H1 (cell line): ENCODE results near the gene ABCG1. TPM values are rescaled to one million over a fixed set of nuclear protein-coding genes. Genes with fewer than 3 reads are reported as not detected.

ENCODE experiments used
- CTCF ChIA-PET: fragments of 300-600 bp; sonication (Branson Sonifier 250); formaldehyde crosslinking; loops from one replicate; lab custom pipeline; 2021; ENCODE audit not compliant: partially characterized antibody; lab: Charles Lee
- POLR2A ChIA-PET: fragments of 300-600 bp; sonication (Branson Sonifier 250); formaldehyde crosslinking; loops from one replicate; lab custom pipeline; 2021; ENCODE audit warnings: inconsistent platforms; ENCODE audit not compliant: partially characterized antibody; lab: Charles Lee
- DNase-seq, 2 experiments: peaks; one replicate each; pipeline versions ENCODE4 v3.0.0 to v3.0.0-alpha.2; 2010 to 2022; ENCODE audit warnings: low spot score in 2 of 2, low read depth in 1 of 2, mixed read lengths in 1 of 2
- FAIRE-seq: peaks from 2 replicates; lab custom pipeline; 2011; peaks lifted over from hg19 to GRCh38; lab: Jason Lieb, UNC
- H2AFZ ChIP-seq: 2 replicates; pipeline ENCODE4 v1.8.1; 2012; ENCODE audit warnings: low read length, inconsistent platforms
- H2AK5ac ChIP-seq: 2 replicates; pipeline ENCODE4 v1.6.1; 2013; ENCODE audit warnings: low read depth, low read length
- H2BK120ac ChIP-seq: replicated peaks from 2 replicates; pipeline ENCODE3; 2013; ENCODE audit warnings: low read depth, low read length, inconsistent platforms
- H2BK12ac ChIP-seq: 2 replicates; pipeline ENCODE4 v1.6.1; 2013; ENCODE audit warnings: low read depth, low read length
- H2BK15ac ChIP-seq: 2 replicates; pipeline ENCODE4 v1.6.1; 2013; ENCODE audit warnings: low read length
- H2BK20ac ChIP-seq: 2 replicates; pipeline ENCODE4 v1.6.1; 2013; ENCODE audit warnings: low read length
- H2BK5ac ChIP-seq: 2 replicates; pipeline ENCODE4 v1.6.1; 2013; ENCODE audit warnings: low read depth, low read length
- H3K14ac ChIP-seq: 2 replicates; pipeline ENCODE4 v1.6.1; 2013; ENCODE audit warnings: inconsistent platforms; ENCODE audit not compliant: insufficient read length
- H3K18ac ChIP-seq: 2 replicates; pipeline ENCODE4 v1.6.1; 2013; ENCODE audit warnings: low read length; ENCODE audit errors: extremely low read depth
- H3K23ac ChIP-seq: 2 replicates; pipeline ENCODE4 v1.6.1; 2013; ENCODE audit warnings: inconsistent platforms; ENCODE audit not compliant: insufficient read length
- H3K23me2 ChIP-seq: 2 replicates; pipeline ENCODE4 v1.6.1; 2013; ENCODE audit warnings: low read depth, low read length
- H3K27ac ChIP-seq: 2 replicates; pipeline ENCODE4 v1.6.1; 2011; ENCODE audit warnings: low read depth, low read length, inconsistent platforms
- H3K27me3 ChIP-seq, 4 experiments: replicated peaks in 1 of 4; 1 replicate in 1 of 4; 2 replicates in 3 of 4; pipeline versions ENCODE4 v1.6.1 to v1.8.1; 2011 to 2013; ENCODE audit warnings: low read length in 3 of 4, mild to moderate bottlenecking in 3 of 4, inconsistent platforms in 2 of 4, mixed read lengths in 2 of 4, moderate library complexity in 1 of 4; ENCODE audit not compliant: control insufficient read depth in 3 of 4, insufficient read depth in 3 of 4; ENCODE audit errors: extremely low read depth in 1 of 4
- H3K36me3 ChIP-seq, 4 experiments: 2 replicates each; pipeline versions ENCODE4 v1.6.1 to v1.8.1; 2011 to 2013; ENCODE audit warnings: mild to moderate bottlenecking in 4 of 4, low read length in 3 of 4, moderate library complexity in 2 of 4, control low read depth in 1 of 4, inconsistent platforms in 1 of 4; ENCODE audit not compliant: insufficient read depth in 4 of 4, control insufficient read depth in 2 of 4
- H3K4ac ChIP-seq: replicated peaks from 2 replicates; pipeline ENCODE3; 2013; ENCODE audit warnings: low read length, low read depth, mixed read lengths, inconsistent platforms; ENCODE audit not compliant: insufficient read length
- H3K4me1 ChIP-seq, 4 experiments: replicated peaks in 1 of 4; 1 replicate in 1 of 4; 2 replicates in 3 of 4; pipeline versions ENCODE4 v1.6.1 to v1.8.1; 2011 to 2013; ENCODE audit warnings: low read length in 3 of 4, inconsistent platforms in 2 of 4, mixed read lengths in 1 of 4; ENCODE audit not compliant: insufficient read depth in 4 of 4, control insufficient read depth in 3 of 4
- H3K4me2 ChIP-seq, 2 experiments: 2 replicates each; pipeline versions ENCODE4 v1.6.1 to v1.8.1; 2011 to 2013; ENCODE audit warnings: low read depth in 2 of 2, low read length in 2 of 2, control low read depth in 1 of 2, inconsistent platforms in 1 of 2, mild to moderate bottlenecking in 1 of 2; ENCODE audit not compliant: insufficient read depth in 1 of 2
- H3K4me3 ChIP-seq, 4 experiments: fragments of 200-600, 300-600 bp in 1 of 4; sonication (generic), shearing (Covaris generic), sonication (Bioruptor Twin) in 1 of 4; 2 replicates each; pipeline versions ENCODE4 v1.5.1 to v1.8.1; 2011 to 2016; ENCODE audit warnings: low read length in 4 of 4, low read depth in 3 of 4, control low read depth in 2 of 4, inconsistent platforms in 2 of 4, mild to moderate bottlenecking in 2 of 4, mixed read lengths in 1 of 4, moderate library complexity in 1 of 4; ENCODE audit not compliant: insufficient read depth in 2 of 4; ENCODE audit errors: extremely low read depth in 1 of 4
- H3K56ac ChIP-seq: replicated peaks from 2 replicates; pipeline ENCODE3; 2013; ENCODE audit warnings: low read depth, mild to moderate bottlenecking, mixed read lengths, low read length, inconsistent platforms; ENCODE audit not compliant: insufficient read length
- H3K79me1 ChIP-seq: 2 replicates; pipeline ENCODE4 v1.6.1; 2013; ENCODE audit warnings: low read depth, low read length, control low read depth
- H3K79me2 ChIP-seq, 2 experiments: 2 replicates each; pipeline versions ENCODE4 v1.6.1 to v1.8.1; 2012 to 2013; ENCODE audit warnings: low read length in 2 of 2, mild to moderate bottlenecking in 2 of 2, inconsistent platforms in 1 of 2; ENCODE audit not compliant: insufficient read depth in 2 of 2, control insufficient read depth in 1 of 2
- H3K9ac ChIP-seq, 4 experiments: replicated peaks in 1 of 4; 1 replicate in 1 of 4; 2 replicates in 3 of 4; pipeline versions ENCODE4 v1.6.1 to v1.8.1; 2011 to 2013; ENCODE audit warnings: low read depth in 3 of 4, low read length in 3 of 4, control low read depth in 2 of 4, mild to moderate bottlenecking in 2 of 4, moderate library complexity in 2 of 4, inconsistent platforms in 1 of 4; ENCODE audit errors: extremely low read depth in 1 of 4
- H3K9me3 ChIP-seq, 2 experiments: 2 replicates each; pipeline versions ENCODE4 v1.6.1 to v1.8.1; 2012 to 2013; ENCODE audit warnings: mild to moderate bottlenecking in 2 of 2, moderate library complexity in 2 of 2, control low read depth in 1 of 2, inconsistent platforms in 1 of 2, low read depth in 1 of 2, low read length in 1 of 2, mixed read lengths in 1 of 2; ENCODE audit not compliant: insufficient read depth in 2 of 2
- H4K20me1 ChIP-seq, 2 experiments: replicated peaks in 1 of 2; 2 replicates each; pipeline versions ENCODE3 to v1.8.1; 2011 to 2013; ENCODE audit warnings: inconsistent platforms in 2 of 2, low read length in 2 of 2, mild to moderate bottlenecking in 1 of 2; ENCODE audit not compliant: insufficient read depth in 2 of 2, control insufficient read depth in 1 of 2
- H4K5ac ChIP-seq: 2 replicates; pipeline ENCODE4 v1.6.1; 2013; ENCODE audit warnings: low read length, low read depth, mixed read lengths, inconsistent platforms; ENCODE audit not compliant: insufficient read length
- H4K8ac ChIP-seq: 2 replicates; pipeline ENCODE4 v1.8.0; 2013; ENCODE audit warnings: mild to moderate bottlenecking, moderate library complexity, low read length, inconsistent platforms; ENCODE audit not compliant: insufficient read depth; ENCODE audit errors: extremely low read depth
- H4K91ac ChIP-seq: replicated peaks from 2 replicates; pipeline ENCODE3; 2013; ENCODE audit warnings: low read length, mixed read lengths, inconsistent platforms; ENCODE audit not compliant: insufficient read length
- ATF2 ChIP-seq: IDR thresholded peaks from 2 replicates; pipeline ENCODE4 v1.6.1; 2012; ENCODE audit warnings: low read length, inconsistent platforms
- BCL11A ChIP-seq, 2 experiments: IDR thresholded peaks; one replicate each; pipeline ENCODE4 v1.6.1; 2011; ENCODE audit warnings: low read depth in 2 of 2, low read length in 2 of 2, mild to moderate bottlenecking in 2 of 2
- EP300 ChIP-seq, 2 experiments: IDR thresholded peaks; 1 replicate in 1 of 2; 2 replicates in 1 of 2; pipeline ENCODE4 v1.6.1; 2011 to 2012; ENCODE audit warnings: low read depth in 2 of 2, low read length in 2 of 2, mild to moderate bottlenecking in 2 of 2, borderline replicate concordance in 1 of 2, inconsistent platforms in 1 of 2, moderate library complexity in 1 of 2
- MAFK ChIP-seq: IDR thresholded peaks from 2 replicates; pipeline ENCODE4 v1.6.1; 2012; ENCODE audit warnings: low read depth, mild to moderate bottlenecking, improper control_type of control experiment, low read length
- RAD21 ChIP-seq, 2 experiments: IDR thresholded peaks in 1 of 2; conservative IDR thresholded peaks in 1 of 2; 2 replicates each; pipeline ENCODE4 v1.6.1; 2011; ENCODE audit warnings: low read depth in 2 of 2, low read length in 2 of 2, improper control_type of control experiment in 1 of 2, inconsistent platforms in 1 of 2, mild to moderate bottlenecking in 1 of 2, moderate library complexity in 1 of 2
- SP4 ChIP-seq: IDR thresholded peaks from 2 replicates; pipeline ENCODE4 v1.6.1; 2012; ENCODE audit warnings: low read length, inconsistent platforms
- SUZ12 ChIP-seq: fragments of 200-600 bp; sonication (generic); IDR thresholded peaks from 2 replicates; pipeline ENCODE4 v1.6.1; 2012; ENCODE audit warnings: mild to moderate bottlenecking, inconsistent platforms, low read length, moderate library complexity, mixed read lengths
- WGBS, 2 experiments: shearing (Covaris generic) in 1 of 2; methylation state at CpG; one replicate each; pipeline versions ENCODE4 v1.1.6 to v1.1.7; 2013 to 2015; ENCODE audit warnings: low lambda C conversion rate in 2 of 2, mixed read lengths in 2 of 2, inconsistent platforms in 1 of 2, low coverage in 1 of 2, missing lambda C conversion rate in 1 of 2; ENCODE audit not compliant: insufficient replicate concordance in 2 of 2, insufficient coverage in 1 of 2, insufficient read length in 1 of 2; ENCODE audit errors: extremely low coverage in 1 of 2, missing lambda C conversion rate in 1 of 2; 5-methylcytosine and 5-hydroxymethylcytosine counted together
- polyA plus RNA-seq, 7 experiments: library from polyadenylated mRNA; depleted of rRNA in 3 of 7; stranded (reverse) in 5 of 7; unstranded in 2 of 7; fragments of >200 nt in 5 of 7; fragments of 200-250 nt in 2 of 7; gene quantifications; 1 replicate in 5 of 7; 2 replicates in 1 of 7; 4 replicates in 1 of 7; pipeline versions ENCODE4 v1.2.1 to v1.2.3, GENCODE V29; 2011 to 2013; ENCODE audit warnings: missing spikeins in 2 of 7, mixed read lengths in 2 of 7
- total RNA-seq: library from RNA; stranded (reverse); fragmentation: NEBNext Ultra II Directional; extraction: Animal tissue kit (Norgen Biotek cat#: 25700); gene quantifications from 2 replicates; pipeline ENCODE4 v1.2.1, GENCODE V29; 2021

Gene ABCG1
- total and polyA plus RNA-seq, 2 of the 8 experiments (the other 6 are each of a cell fraction or from before 2014, with no cell fraction given) = 2.1 to 4.0 TPM

- ChIA-PET POLR2A (no interaction called here), CTCF (interaction anchor here (1.0 to 1.5 kb wide), 2 partner anchors 9 to 14 kb away, joined by 3 to 4 read pairs; no protein-coding TSS in a partner anchor)
- H3K79me2 ChIP-seq = no peaks in the 10 kb centered on the region
- 78% methylated on average over 8 of the region's 8 CpGs; no CpG with 5 or more reads in 1 of the 2 experiments for WGBS, 2 experiments
- H3K36me3 ChIP-seq = no peaks in the 10 kb centered on the region
- FAIRE-seq = no peak
- H2AK5ac ChIP-seq = no peak overlapping the region
- H3K27me3 ChIP-seq = 0 out of 7 replicates have a peak, but pooled peaks cover 0 to 5% (median 0%) of the 10 kb centered on the region in 4 experiments
- no peak overlapping the region for H3K9ac ChIP-seq
- H4K8ac ChIP-seq = no peak overlapping the region
- H2BK120ac ChIP-seq = no peak overlapping the region
- no peak overlapping the region for H3K4ac ChIP-seq
- H2BK15ac ChIP-seq = no peak overlapping the region
- no peak overlapping the region for H3K4me2 ChIP-seq
- no peak for DNase-seq
- H2BK5ac ChIP-seq = no peak overlapping the region
- no peak overlapping the region for H2BK20ac ChIP-seq
- no peaks in the 10 kb centered on the region for H4K20me1 ChIP-seq
- no peak overlapping the region for H2AFZ ChIP-seq
- TF ChIP-seq ATF2 = no peak
- TF ChIP-seq RAD21 (IDR thresholded peaks at IDR 0.05 in 1 of 2, conservative IDR thresholded peaks at IDR 0.05 in 1 of 2; ENCODE audit: low read depth in 2 of 2, low read length in 2 of 2) = no peak
- TF ChIP-seq EP300 (IDR thresholded peaks at IDR 0.05; ENCODE audit: borderline replicate concordance in 1 of 2, low read depth in 2 of 2, low read length in 2 of 2) = no peak
- no peak for TF ChIP-seq BCL11A (IDR thresholded peaks at IDR 0.05; ENCODE audit: low read depth in 2 of 2, low read length in 2 of 2)
- no peak for TF ChIP-seq SUZ12
- no peak for TF ChIP-seq SP4
- TF ChIP-seq MAFK = no peak
- H3K23ac ChIP-seq = no peak overlapping the region
- no peaks in the 10 kb centered on the region for H3K23me2 ChIP-seq
- no peaks in the 10 kb centered on the region for H3K9me3 ChIP-seq
- H3K14ac ChIP-seq = no peak overlapping the region
- no peak overlapping the region for H4K5ac ChIP-seq
- H3K79me1 ChIP-seq = no peaks in the 10 kb centered on the region
- no peak overlapping the region for H2BK12ac ChIP-seq
- no peak overlapping the region for H3K56ac ChIP-seq
- H3K27ac ChIP-seq = no peak overlapping the region
- H4K91ac ChIP-seq = no peak overlapping the region
- H3K4me1 ChIP-seq = peaks cover 0 to 4% (median 0%) of the 10 kb centered on the region in 4 experiments; a peak in 1 of 7 replicates
- no peak overlapping the region for H3K4me3 ChIP-seq
- no peak overlapping the region for H3K18ac ChIP-seq
Observed at GRCh38 chr21:42248241-42248640, 29.3 kb downstream of the ABCG1 start.
